Skin of body (tissue), 2 donors: Measurements from ENCODE around the gene KDM6A. TPM values are rescaled to one million over a fixed set of nuclear protein-coding genes. Genes with fewer than 3 reads are reported as not detected.
"Not testable (repeated sequence)": the region's sequence is repeated elsewhere in the genome, so short reads cannot be mapped to it uniquely, and the experiment has no call there.

Source experiments
- DNase-seq: peaks from one replicate; lab custom pipeline; 2025; lab: John Stamatoyannopoulos, UW
- total RNA-seq: library from RNA; depleted of rRNA; stranded (reverse); fragments of >200 nt; gene quantifications from one replicate; pipeline ENCODE4 v1.2.3, GENCODE V29; 2014

KDM6A gene
- total RNA-seq, 1 donor from 2014 or later: 72.0 TPM

DNA sequence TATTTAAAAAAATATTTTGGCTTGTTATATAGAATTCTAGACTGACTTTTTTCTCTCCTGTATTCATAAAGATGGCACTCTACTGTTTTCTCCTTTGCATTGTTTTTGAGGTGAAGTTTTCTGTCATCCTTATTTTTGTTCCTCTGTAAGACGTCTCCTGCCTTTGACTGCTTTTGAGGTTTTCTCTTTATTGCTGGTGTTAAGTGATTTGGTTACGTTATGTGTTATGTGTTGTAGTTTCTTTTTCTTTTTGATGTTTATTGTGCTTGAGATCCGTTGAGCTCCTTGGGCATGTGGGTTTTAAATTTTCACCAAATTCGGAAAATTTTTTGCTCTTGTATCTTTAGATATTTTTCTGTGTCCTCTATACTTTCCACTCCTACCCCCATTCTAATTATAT lies 50.0 kb downstream of the KDM6A start:
- DNase-seq: no peak

DNA sequence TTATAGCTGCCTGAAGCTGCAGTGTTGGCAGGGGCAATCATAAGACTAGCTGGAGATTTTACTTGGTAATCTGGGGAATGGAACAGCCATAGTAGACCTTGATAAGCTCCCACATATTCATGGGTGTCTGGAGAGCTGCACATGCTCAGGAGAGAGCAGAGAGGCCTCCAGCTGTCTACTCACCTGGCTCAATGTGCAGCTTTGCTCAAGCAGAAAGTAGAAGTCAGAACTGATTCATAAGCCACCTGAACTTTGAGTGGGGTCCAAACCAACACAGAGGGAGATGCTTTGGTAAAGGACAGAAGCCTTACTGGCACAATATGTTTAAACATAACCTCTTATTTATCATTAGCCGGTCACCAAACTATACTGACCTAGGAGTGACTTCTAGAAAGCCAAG lies 54.4 kb downstream of the KDM6A start:
- no peak for DNase-seq

DNA sequence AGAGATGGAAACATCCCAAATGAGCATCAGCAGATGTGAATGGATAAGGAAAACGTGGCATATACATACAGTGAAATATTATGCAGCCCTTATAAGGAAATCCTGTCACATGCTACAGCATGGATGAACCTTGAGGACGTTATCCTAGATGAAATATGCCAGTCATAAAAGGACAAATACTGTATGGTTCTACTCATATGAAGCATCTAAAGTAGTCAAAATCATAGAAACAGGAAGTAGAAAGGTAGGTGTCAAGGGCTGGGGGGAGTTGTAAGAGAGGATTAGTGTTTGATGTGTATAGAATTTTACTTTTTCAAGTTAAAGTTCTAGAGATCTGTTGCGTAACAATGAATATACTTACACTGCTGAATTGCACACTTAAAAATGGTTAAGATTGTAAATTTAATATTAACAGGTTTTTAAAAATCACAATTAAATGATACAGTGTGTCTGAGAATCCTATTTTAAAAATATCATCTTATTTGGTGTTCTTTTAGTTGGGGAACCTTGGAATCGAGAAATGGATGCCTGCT lies 58.5 kb downstream of the KDM6A start:
- DNase-seq: no peak

DNA sequence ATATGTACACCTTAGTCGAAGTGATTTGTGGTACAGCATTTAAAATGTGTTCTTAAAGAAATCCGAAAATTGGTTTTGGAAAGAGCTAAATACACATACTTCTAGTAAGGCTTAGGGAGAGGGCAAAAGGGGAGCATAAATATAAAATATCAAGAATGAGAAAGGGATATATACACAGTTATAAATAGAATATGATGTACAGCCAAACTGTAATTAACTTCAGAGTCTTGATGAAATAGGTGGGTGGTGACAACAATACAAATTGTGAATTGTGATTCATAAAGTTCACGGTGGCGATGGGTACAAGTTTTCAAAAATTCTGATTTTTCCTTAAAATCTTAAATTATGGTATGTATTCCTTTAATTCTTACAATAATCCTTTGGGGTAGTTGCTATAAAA lies 62.2 kb downstream of the KDM6A start:
- DNase-seq: no peak

DNA sequence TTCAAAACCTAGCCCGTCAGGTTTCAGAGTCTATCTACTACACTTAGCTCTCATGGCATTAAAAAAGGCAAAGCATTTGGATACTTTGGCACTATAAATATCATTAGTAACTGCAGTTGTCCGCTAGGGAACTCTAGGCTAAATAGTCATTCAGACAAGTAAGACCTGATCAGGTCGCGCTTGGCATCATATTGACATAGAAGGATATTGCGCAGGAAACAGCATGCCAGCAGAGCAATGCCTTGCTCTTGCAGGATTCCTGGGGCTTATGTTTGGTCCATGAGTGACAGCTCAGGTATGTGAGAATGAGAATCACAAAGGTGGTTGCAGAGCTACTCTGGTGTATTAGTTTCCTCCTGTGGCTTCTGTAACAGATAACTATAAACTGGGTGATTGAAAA lies 62.7 kb downstream of the KDM6A start:
- DNase-seq: no peak

DNA sequence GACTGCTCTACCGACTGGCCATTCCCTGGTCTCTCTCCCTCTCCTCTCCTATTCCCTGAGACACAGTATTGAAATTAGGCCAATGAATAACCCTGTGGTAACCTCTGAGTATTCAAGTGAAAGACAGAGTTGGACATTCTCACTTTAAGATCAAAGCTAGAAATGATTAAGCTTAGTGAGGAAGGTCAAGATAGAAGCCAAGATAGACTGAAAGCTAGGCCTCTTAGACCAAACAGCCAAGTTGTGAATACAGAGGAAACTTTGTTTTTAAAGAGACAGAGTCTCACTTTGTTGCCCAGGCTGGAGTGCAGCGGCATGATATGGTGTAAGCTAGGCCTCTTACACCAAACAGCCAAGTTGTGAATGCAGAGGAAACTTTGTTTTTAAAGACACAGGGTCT lies 64.6 kb downstream of the KDM6A start:
- no peak for DNase-seq

DNA sequence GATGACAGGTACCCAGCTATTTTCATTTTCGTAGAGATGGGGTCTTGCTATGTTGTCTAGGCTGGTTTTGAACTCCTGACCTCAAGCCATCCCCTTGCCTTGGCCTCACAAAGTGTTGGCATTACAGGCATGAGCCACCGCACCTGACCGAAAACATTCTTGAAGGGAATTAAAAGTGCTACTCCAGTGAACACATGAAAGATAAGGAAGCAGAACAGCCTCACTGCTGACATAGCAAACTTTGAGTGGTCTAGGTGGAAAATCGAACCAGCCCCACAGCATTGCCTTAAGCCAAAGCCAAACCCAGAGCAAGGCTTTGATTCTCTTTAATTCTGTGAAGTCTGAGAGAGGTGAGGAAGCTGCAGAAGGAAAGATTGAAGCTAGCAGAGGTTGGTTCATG lies 65.1 kb downstream of the KDM6A start:
- DNase-seq: no peak

DNA sequence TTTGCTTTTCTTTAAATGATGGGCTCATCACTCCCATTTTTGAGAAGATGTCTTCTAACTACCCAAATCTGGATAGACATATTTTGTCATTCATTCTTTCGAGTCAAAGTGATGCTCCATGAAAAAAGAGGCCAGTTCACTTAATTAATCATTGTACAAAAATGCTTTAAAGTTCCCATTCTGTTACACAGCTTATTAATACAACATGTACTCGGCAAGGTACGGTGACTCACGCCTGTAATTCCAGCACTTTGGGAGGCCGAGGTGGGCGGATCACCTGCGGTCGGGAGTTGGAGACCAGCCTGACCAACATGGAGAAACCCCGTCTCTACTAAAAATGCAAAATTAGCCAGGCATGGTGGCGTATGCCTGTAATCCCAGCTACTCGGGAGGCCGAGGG lies 67.6 kb downstream of the KDM6A start:
- not testable (repeated sequence) for DNase-seq

DNA sequence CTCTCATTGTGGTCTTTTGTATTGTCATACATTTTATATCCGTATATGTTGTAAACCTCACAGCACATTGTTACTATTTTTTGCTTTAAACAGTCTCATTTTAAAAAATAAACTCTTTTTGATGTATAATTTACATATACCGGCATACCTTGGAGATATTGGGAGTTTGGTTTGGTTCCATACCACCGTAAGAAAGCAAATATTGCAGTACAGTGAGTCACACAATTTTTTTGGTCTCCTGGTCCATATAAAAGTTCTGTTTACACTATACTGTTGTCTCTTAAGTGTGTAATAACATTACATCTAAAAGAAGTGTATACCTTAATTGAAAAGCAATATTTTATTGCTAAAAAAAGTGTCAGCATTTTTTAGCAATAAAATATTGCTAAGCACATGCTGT lies 70.0 kb downstream of the KDM6A start:
- no peak for DNase-seq

DNA sequence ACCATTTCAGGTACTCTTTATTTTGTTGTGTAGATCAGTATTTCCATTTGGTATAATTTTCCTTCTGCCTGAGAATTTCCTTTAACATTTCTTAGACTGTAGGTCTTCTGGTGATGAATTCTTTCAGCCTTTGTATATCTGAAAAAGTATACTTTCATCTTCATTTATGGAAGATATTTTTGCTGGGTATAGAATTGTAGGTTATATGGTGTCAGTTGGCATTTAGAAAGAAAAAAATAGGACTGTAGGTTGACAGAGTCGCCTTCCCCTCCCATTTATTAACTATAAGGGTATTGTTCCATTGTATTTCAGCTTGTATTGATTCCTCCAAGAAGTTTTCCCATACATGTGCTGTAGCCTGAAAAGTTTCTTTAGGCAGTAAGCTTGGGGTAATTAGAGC lies 71.9 kb downstream of the KDM6A start:
- DNase-seq: no peak

DNA sequence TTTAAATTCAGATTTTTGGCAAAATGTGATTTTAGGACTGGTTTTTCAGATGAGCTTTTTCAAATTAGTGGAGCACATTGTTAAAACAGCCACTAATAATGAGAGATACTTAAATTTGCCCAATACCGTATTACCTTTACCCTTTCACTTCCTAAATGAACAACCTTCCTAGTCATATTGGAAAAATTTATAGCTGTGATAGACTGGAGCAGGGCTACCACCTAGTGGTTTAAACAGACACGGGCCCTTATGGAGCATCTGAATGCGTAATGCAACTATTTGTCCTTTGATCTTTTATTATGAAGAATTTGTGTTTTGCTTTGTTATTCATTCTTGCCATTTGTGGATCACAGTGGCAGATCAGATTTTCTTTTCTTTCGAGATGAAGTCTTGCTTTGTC lies 72.7 kb downstream of the KDM6A start:
- DNase-seq: no peak

DNA sequence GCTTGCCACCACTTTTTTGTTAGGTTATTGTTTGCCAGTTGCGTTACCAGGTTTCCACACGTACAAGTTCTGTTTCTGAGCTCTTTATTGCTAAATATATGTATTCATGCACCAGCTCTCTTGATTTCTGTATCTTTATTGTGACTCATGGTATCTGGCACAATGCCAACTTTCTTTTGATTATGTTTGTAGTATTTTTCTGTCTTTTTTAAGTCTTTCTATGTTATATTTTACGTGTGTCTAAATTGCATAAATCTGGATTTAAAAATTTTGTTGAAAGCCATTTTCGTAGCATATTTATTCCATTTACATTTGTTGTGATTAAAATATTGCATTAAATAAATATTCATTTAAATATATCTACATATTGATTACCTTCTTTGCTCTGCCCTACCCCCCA lies 73.8 kb downstream of the KDM6A start:
- no peak for DNase-seq

DNA sequence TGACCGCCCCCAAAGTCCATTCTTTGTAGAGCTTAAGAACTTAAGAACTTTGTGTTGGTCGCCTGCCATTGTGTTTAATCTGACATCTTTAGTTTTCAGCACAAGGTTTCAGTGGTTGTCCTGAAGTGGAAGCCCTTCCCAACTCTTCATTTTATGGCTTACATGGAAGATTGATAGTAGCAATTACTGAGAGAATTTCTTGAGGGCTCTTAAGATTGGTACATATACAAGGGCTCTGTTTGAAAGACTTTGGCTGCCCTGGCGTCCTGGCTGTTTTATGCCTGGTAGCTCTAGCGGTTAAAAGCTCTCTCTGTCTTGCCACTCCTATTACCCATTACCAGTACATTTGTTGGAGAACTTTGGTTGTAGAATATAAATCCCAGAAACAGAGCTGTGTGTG lies 75.0 kb downstream of the KDM6A start:
- DNase-seq: no peak

DNA sequence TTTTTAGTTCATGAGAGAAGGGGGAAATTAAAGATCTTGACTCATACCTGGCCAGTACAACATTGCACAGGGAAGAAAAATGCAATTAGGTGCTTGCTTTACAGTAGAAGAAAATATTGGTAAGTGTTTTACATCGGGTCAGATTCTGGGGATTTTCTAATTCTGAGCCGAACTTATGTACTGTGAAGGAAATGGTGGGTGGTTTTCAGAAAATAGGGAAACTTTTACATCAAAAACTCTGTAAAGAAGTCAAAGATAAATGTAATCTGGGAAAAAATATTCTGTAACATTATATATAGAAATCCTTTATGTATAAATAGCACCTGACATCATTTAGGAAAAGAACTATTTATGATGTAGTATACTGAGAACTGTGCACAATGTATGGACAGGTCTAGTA lies 75.4 kb downstream of the KDM6A start:
- DNase-seq: no peak

DNA sequence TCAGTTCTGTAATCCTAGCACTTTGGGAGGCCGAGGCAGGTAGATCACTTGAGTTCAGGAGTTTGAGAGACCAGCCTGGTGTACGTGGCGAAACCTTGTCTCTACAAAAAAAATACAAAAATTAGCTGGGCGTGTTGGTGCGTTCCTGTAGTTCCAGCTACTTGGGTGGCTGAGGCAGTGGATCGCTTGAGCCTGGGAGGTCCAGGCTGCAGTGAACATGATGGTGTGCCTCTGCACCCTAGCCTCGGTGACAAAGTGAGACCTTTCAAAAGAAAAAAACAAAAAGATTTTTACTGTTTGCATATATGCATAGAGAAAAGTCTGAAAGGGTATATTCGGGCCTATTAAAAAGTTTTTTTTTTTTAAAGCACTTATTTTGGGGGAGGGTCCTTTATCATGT lies 76.1 kb downstream of the KDM6A start:
- no peak for DNase-seq

DNA sequence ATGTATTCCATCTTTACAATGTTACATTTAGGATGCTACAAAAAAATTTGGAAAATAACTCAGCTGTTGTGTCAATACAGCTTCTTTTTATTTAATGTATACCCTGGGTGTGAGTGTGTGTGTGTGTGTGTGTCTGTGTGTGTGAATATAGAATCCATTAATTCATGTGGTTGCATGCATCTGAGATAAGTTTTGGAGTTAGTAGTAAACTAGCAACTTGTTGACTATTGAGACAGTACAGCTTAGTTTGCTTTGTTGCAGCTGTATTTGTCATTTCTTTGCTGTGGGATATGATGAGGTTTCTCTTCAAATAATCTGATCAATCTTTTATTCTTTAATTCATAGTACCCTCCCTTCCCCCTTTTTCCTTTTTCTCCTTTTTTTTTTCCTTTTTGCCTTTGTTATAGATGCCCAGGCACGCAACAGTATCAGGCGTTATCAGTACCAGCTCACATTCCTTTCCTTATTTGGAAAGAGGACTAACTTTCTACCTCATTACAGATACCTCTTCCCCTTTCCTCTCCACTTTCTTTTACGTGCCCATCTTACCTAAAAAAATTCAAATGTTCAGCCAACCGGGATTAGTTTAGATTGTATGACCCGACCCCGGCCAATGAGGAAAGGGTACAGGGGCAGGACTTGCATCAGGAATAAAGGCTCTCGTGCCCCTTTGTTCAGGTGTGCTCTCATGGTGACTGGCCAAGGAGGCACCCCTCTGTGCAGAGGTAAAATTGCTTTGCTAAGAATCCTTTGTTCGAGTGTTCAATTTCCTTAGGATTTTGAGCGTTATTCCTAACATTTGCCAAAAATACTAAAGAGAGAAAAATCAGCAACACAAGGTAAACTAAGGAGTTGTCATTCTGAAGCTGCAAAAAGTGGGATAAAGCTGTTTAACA lies 77.7 kb downstream of the KDM6A start:
- DNase-seq: not testable (repeated sequence)

DNA sequence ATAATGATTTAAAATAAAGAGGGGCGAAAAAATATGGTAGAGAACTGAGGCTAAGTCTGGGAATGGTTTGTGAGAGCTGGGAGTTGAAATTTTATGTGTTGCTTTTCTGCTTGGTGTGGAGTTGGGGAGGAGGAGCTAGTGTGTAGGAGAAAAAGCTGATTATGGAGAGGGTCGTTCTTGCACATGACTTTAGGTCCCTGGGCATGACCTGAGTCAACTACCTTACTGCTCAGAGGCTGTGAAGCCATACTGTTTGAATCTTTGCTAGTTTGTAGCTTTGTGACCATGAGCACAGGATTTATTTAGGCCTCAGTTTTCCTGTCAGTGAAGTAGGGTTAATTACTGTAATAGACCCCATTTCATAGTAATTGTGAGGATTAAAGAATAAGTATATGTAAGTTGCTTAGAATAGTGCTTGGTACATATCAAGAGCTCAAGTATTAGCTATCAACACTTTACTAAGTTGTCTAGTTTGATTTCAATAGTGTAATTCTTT lies 78.6 kb downstream of the KDM6A start:
- no peak for DNase-seq

DNA sequence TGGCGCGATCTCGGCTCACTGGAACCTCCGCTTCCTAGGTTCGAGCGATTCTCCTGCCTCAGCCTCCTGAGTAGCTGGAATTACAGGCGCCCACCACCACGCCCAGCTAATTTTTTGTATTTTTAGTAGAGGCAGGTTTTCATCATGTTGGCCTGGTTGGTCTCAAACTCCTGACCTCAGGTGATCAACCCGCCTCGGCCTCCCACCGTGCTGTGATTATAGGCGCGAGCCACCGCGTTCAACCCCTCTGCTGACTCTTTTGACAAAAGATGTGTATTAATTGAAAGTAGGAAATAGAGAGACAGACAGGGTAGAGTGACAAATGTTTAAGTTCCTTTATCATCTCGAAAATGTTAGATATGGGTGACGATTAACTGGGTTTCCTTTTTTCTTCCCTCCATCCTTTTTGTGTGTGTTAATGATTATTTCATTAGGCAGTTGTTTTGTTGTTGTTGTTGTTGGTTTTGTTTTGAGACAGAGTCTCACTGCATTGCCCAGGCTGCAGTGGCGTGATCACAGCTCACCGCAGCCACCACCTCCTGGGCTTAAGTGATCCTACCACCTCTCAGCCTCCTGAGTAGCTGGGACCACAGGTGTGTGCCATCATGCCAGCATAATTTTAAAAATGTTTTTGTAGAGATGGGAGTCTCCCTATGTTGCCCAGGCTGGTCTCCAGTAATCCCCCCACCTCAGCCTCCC lies 79.5 kb downstream of the KDM6A start:
- DNase-seq: no peak

DNA sequence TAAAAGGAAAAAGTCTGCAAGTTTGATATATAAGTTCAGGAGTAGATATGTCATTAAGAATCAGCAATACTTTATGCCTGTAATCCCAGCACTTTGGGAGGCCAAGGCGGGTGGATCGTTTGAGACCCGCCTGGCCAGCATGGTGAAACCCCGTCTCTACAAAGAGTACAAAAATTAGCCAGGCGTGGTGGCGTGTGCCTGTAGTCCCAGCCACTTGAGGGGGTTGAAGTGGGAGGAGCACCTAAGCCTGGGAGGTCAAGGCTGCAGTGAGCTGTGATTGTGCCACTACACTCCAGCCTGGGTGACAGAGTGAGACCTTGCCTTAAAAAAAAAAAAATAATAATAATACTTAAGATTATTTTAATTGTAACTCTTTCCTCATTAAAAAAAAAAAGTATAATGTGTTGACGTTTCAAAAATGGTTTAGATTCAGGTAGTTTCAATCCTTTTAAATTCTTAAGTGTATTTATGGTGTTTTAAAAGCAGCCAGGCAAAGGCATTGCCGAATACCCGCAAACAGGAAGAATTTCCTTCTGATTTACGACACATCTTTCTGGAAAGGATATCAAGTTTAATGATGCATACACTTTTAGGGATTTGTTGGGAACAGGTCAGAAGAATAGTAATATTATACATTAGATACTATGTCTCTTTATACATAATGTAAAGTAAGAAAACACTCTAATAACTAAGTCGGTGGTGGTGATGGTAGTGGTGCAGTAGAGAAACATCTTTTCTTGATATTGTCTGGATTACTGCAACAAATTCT lies 80.9 kb downstream of the KDM6A start:
- no peak for DNase-seq

DNA sequence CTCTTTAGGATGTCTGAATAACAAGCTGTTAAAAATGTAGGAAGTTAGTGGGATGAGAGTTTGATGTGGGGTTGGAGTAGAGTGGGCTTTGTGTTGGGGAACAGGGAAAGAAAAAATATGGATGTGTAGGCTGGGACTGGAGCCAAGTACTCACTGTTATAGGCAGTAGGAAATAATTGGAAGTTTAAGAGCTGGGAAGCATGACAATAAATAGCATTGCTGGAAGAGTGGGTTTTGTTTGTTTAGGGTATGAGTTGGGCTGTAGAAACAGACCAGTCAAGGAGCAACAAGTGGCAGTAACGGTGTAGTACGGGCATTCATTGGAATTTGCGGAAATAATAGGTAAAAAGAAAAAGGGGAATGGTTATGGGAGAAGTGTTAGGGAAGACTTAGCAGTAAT lies 81.6 kb downstream of the KDM6A start:
- DNase-seq: no peak

DNA sequence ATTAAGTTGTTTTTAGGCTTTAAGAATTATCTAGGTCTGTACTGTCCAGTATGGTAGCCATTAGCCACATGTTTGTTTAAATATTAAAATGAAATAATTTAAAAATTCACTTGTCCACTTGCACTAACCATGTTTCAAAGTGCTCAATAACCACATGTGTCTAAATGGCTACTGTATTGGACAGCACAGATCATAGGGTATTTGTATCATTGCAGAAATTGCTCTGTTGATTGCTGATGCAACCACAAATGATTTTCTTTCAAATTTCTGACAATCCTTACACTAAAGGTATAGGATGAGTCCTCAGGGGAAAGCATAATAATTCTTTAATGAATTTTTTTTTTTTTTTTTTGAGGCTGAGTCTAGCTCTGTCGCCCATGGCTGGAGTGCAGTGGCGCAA lies 84.9 kb downstream of the KDM6A start:
- no peak for DNase-seq

DNA sequence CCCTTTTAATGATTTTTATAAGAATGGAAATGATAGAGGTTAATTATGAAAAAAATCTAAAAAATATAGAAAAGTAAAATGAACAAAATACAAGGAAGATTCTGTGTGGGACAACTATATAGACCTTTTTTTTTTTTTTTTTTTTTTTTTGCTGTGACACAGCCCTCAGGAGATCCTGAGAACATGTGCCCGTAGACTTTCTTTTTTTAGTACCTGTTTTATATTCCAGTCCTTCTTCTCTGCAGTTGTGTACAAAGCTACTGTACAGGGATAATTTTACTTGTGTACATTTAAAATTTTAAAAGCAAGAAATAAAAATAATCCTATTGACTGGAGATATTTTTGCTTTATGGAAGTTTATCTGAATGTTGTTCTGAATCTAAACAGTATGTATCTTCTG lies 85.5 kb downstream of the KDM6A start:
- DNase-seq: no peak
